HepG2 (cell line): Measurements from ENCODE around the gene ATP6V0A1. TPM values are rescaled to one million over a fixed set of nuclear protein-coding genes. Genes with fewer than 3 reads are reported as not detected.

Source experiments
- BORCS8-MEF2B ChIP-seq: sonication (generic); formaldehyde crosslinking; IDR thresholded peaks from 2 replicates; pipeline ENCODE4 v1.8.0; 2022; ENCODE audit warnings: mild to moderate bottlenecking, missing genetic modification reagents
- CHD4 ChIP-seq: fragments of 200-600 bp; sonication (generic); IDR thresholded peaks from 2 replicates; pipeline ENCODE4 v1.7.0; 2017; ENCODE audit warnings: mild to moderate bottlenecking, low read length, borderline replicate concordance
- CTCF ChIP-seq: sonication (generic); formaldehyde crosslinking; IDR thresholded peaks from 2 replicates; pipeline ENCODE4 v1.5.0; 2020; ENCODE audit warnings: mild to moderate bottlenecking, missing genetic modification reagents, moderate library complexity
- FOXK1 ChIP-seq: sonication (generic); formaldehyde crosslinking; IDR thresholded peaks from 2 replicates; pipeline ENCODE4 v1.4.0; 2020; ENCODE audit warnings: low read depth, missing genetic modification reagents, borderline replicate concordance
- FOXP4 ChIP-seq: sonication (generic); formaldehyde crosslinking; IDR thresholded peaks from 2 replicates; pipeline ENCODE4 v1.4.0; 2020; ENCODE audit warnings: missing genetic modification reagents
- IKZF1 ChIP-seq: fragments of 450-650 bp; IDR thresholded peaks from 2 replicates; pipeline ENCODE4 v1.7.1; 2016
- MYC ChIP-seq: sonication (generic); formaldehyde crosslinking; IDR thresholded peaks from 2 replicates; pipeline ENCODE4 v1.9.0; 2021; ENCODE audit warnings: missing genetic modification reagents, borderline replicate concordance
- MYPOP ChIP-seq: sonication (generic); formaldehyde crosslinking; IDR thresholded peaks from 2 replicates; pipeline ENCODE4 v1.8.1; 2023; ENCODE audit warnings: mild to moderate bottlenecking, moderate library complexity, missing genetic modification reagents
- NR2F2 ChIP-seq: IDR thresholded peaks from 2 replicates; pipeline ENCODE4 v1.6.1; 2012; ENCODE audit warnings: low read depth, inconsistent platforms, borderline replicate concordance
- RERE ChIP-seq: IDR thresholded peaks from 2 replicates; pipeline ENCODE4 v1.6.1; 2016; ENCODE audit warnings: low read depth, missing genetic modification reagents, missing compliant biosample characterization
- SMARCC2 ChIP-seq: fragments of 450-650 bp; IDR thresholded peaks from 2 replicates; pipeline ENCODE4 v1.6.1; 2017; ENCODE audit warnings: antibody characterized with exemption, mild to moderate bottlenecking
- ZBTB8A ChIP-seq: sonication (generic); formaldehyde crosslinking; IDR thresholded peaks from 2 replicates; pipeline ENCODE4 v1.4.0; 2020; ENCODE audit warnings: mild to moderate bottlenecking, low read depth, missing genetic modification reagents, borderline replicate concordance
- ZFX ChIP-seq: sonication (generic); formaldehyde crosslinking; IDR thresholded peaks from 2 replicates; pipeline ENCODE4 v1.4.0; 2020; ENCODE audit warnings: mild to moderate bottlenecking, low read depth, missing genetic modification reagents, moderate library complexity
- ZNF18 ChIP-seq: sonication (generic); formaldehyde crosslinking; IDR thresholded peaks from 2 replicates; pipeline ENCODE4 v1.8.0; 2022; ENCODE audit warnings: mild to moderate bottlenecking, missing genetic modification reagents; ENCODE audit not compliant: insufficient replicate concordance
- ZNF335 ChIP-seq: sonication (generic); formaldehyde crosslinking; IDR thresholded peaks from 2 replicates; pipeline ENCODE4 v1.4.0; 2020; ENCODE audit warnings: missing genetic modification reagents
- ZNF382 ChIP-seq: sonication (generic); formaldehyde crosslinking; IDR thresholded peaks from 2 replicates; pipeline ENCODE4 v1.5.0; 2020; ENCODE audit warnings: missing genetic modification reagents, mild to moderate bottlenecking, borderline replicate concordance
- ZNF44 ChIP-seq: sonication (generic); formaldehyde crosslinking; IDR thresholded peaks from 2 replicates; pipeline ENCODE4 v1.5.1; 2020; ENCODE audit warnings: mild to moderate bottlenecking, missing genetic modification reagents
- polyA plus RNA-seq, 8 experiments: library from polyadenylated mRNA; depleted of rRNA in 3 of 8; stranded (reverse) in 7 of 8; unstranded in 1 of 8; fragments of >200 nt; fragmentation: Illumina TruSeq in 4 of 8; extraction: Trizol in 4 of 8; gene quantifications; 2 replicates each; pipeline versions ENCODE4 v1.2.1 to v1.2.3, GENCODE V29; 2011 to 2016; ENCODE audit warnings: low read depth in 4 of 8, missing spikeins in 1 of 8, mixed read lengths in 1 of 8; ENCODE audit not compliant: insufficient read depth in 1 of 8
- total RNA-seq, 5 experiments: library from RNA; depleted of rRNA; stranded (reverse); fragments of >200 nt; fragmentation: Illumina TruSeq; extraction: Trizol; gene quantifications; 2 replicates each; pipeline ENCODE4 v1.2.3, GENCODE V29; 2016; ENCODE audit warnings: low read depth in 1 of 5

ATP6V0A1 gene
- total and polyA plus RNA-seq, 2 of the 13 experiments (the other 11 are each of a cell fraction or from before 2014, with no cell fraction given): 27.9 to 54.1 TPM

GRCh38 chr17:42566883-42567573 lies 108.3 kb downstream of the ATP6V0A1 start, which contains the start of gene MLX (continued):
- TF ChIP-seq CTCF (CRISPR knock-in tag): peak; percentile 48
- TF ChIP-seq ZFX: peak; percentile 93
- peak; percentile 82 for TF ChIP-seq FOXK1
- peak; percentile 58 for TF ChIP-seq FOXP4 (CRISPR knock-in tag)
- peak; percentile 90 for TF ChIP-seq MYC
- no peak for TF ChIP-seq CHD4
- no peak for TF ChIP-seq ZNF44 (CRISPR knock-in tag)
- TF ChIP-seq ZBTB8A: peak; percentile 94
- TF ChIP-seq ZNF335: peak; percentile 79; the same call in 1 of the 2 replicates
- TF ChIP-seq ZNF18: peak; percentile 76
- TF ChIP-seq ZNF382: no peak
- TF ChIP-seq SMARCC2: no peak
- TF ChIP-seq BORCS8-MEF2B: peak; percentile 98
- no peak for TF ChIP-seq MYPOP (CRISPR knock-in tag)
- TF ChIP-seq NR2F2: no peak
- peak; percentile 43; the same call in 1 of the 2 replicates for TF ChIP-seq RERE (CRISPR knock-in tag)
- TF ChIP-seq IKZF1: no peak
